ENCODE data around the gene PDK2.
A peak's percentile ranks its signal among the peaks of the same experiment; 100 is the strongest.

The PDK2 gene

GRCh38 chr17:50161023-50161910 lies 66.1 kb downstream of the PDK2 start:
- peak; percentile 88 for DNase-seq (ENCODE audit: low read depth)
- peak overlapping the region; percentile 53 for H3K4me3 ChIP-seq (ENCODE audit: control insufficient read depth, low read depth, low read length)
- TF ChIP-seq CTCF (conservative IDR thresholded peaks at IDR 0.05; ENCODE audit: control insufficient read depth, insufficient read depth, low read depth, low read length) = peak; percentile 73

Measured in fibroblast of mammary gland (primary cell).